ENCODE measurements around the gene CCDC171.

DNA sequence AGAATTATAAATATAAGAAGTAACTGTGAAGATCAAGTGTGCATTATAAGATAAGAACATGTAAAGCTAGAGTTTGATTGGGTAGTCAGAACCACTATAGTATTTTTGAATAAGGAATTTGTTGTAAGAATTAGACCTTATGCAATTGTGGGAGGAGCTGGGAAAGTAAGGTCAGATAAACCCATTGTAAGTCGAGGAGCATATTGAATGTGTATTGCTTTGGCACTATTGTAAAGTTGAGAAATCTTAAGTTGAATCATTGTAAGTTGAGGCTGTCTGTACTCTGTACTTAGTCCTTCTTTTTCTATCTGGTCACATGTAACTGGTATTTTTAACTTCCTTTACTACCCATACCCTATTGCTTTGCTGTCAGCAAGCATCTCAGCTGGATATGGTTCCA is 158.7 kb downstream of the CCDC171 start:
- TF ChIP-seq CTCF (IDR thresholded peaks at IDR 0.05; ENCODE audit: low read depth, low read length) = no peak
- no peak for TF ChIP-seq EZH2phosphoT487 (IDR thresholded peaks at IDR 0.05; ENCODE audit: low read depth)
